Stimulated activated CD4-positive, alpha-beta T cell treated with anti-CD3 and anti-CD28 coated beads, Interleukin-15, amount 100 ng/mL, for 24 hours (primary cell): ENCODE data around the gene GABARAPL1.
"Not testable (repeated sequence)": the region's sequence is repeated elsewhere in the genome, so short reads cannot be mapped to it uniquely, and the experiment has no call there.

Source experiments
- DNase-seq: peaks from one replicate; pipeline ENCODE4 v3.0.0-alpha.2; 2020

GABARAPL1 gene

DNA sequence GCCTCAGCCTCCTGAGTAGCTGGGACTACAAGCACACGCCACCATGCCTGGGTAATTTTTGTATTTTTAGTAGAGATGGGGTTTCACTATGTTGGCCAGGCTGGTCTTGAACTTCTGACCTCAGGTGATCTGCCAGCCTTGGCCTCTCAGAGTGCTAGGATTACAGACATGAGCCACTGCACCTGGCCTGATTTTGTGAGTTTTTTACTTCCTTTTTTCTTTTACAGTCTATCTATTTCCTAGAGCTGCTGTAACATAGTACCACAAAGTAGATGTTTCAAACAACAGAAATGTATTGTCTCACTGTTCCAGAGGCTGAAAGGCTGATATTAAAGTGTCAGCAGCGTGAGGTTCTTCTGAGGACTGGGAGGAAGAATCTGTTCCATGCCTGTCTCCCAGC is 8.2 kb upstream of the GABARAPL1 start:
- not testable (repeated sequence) for DNase-seq

DNA sequence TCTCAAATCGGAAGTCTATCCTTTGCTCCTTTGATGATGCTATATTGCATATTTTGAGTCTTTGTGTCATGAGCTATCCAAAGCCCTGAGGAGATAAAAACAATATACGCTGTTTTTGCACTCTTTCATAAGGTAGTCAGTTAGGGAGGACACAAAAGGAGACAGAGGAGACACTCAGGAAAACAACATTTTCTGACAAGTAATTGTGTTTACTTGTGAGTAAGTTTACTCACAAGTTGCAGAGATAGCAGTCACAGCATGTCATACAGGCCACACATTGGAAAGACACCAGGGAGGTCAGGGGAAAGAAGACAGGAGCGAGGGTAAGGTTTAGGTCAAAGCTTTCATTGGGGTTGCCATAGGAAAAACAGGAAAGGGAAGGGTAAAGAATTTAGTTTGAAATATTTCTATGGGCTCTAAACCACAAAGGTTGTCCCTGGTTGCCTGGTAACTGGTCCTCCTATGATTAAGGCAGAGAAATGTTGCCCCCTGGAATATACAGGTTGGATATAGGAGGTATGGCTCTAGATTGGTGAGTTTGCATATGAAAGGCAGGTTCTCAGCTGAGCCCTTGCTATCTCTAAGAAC is 7.4 kb upstream of the GABARAPL1 start:
- DNase-seq = no peak

- no peak for DNase-seq
Observed at GRCh38 chr12:10207136-10207535, 5.5 kb upstream of the GABARAPL1 start.

GRCh38 chr12:10210225-10210624 is 2.5 kb upstream of the GABARAPL1 start:
- no peak for DNase-seq

GRCh38 chr12:10211101-10211939 is 1.4 kb upstream of the GABARAPL1 start:
- no peak for DNase-seq

- DNase-seq = peak; percentile 89
Observed at GRCh38 chr12:10211940-10212738, 538 bp upstream of the GABARAPL1 start.

GRCh38 chr12:10213168-10214135 is 775 bp downstream of the GABARAPL1 start:
- DNase-seq = peak; percentile 81

- no peak for DNase-seq
Observed at GRCh38 chr12:10214136-10214894, 1.6 kb downstream of the GABARAPL1 start.

GRCh38 chr12:10214895-10215267 is 2.2 kb downstream of the GABARAPL1 start:
- no peak for DNase-seq

DNA sequence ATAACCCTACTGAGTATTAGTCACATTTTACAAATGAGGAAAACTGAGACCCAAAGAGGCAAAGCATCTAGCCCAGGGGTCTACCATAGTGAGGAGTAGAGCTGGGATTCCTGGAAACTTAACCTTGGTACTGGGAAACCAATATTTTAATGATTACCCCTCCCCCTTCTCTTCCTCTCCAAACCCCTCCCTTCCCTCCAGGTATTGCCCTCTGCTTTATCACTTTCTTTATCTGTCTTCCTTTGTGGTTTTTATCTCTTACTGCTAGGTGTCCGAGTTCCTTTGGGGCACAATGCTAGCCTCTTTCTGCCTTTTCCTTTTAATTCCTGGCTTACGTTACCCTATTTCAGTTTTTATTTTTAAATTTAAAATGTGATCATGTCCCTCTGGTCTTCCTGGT is 2.8 kb downstream of the GABARAPL1 start:
- DNase-seq = no peak

- peak; percentile 8 for DNase-seq
Observed at GRCh38 chr12:10215946-10216345, 3.3 kb downstream of the GABARAPL1 start.

DNA sequence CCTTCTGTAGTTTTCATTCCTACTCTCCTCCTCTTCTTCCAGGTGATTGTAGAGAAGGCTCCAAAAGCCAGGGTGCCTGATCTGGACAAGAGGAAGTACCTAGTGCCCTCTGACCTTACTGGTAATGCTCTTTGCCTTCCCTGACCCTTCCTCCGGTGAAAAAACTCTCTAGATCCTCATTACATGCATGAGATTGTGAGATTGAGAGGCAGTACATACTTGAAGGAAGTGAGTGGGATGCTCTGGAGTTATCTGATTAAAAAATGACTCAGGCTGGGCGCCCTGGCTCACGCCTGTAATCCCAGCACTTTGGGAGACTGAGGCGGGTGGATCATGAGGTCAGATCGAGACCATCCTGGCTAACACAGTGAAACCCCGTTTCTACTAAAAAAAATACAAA is 5.3 kb downstream of the GABARAPL1 start:
- DNase-seq = no peak

DNA sequence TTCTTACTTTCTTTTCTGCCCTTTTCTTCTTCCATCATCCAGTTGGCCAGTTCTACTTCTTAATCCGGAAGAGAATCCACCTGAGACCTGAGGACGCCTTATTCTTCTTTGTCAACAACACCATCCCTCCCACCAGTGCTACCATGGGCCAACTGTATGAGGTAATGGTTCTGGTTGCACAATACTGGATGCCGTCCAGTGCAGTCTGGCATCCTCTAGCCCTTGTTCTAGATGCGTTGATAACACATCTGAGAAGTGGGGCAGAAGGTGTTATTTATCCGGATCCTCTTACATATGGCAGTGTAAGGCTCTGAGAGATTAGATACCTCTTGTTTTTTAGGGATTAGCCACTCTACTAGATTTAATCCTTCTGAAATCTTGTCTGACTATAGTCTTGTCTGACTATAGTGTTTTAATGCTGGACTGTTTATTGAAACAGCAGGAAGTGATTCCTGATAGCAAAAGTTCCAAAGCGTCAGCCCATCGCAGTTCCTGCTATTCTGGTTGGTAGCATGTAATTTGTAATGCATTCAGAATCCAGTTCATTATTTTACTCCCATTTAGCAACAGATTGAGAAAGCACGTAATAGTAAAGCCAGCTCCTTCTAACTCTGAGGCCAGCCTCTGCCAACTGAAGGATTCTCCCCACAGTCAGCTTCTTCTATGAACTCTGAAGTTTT is 7.9 kb downstream of the GABARAPL1 start:
- no peak for DNase-seq

- DNase-seq = no peak
Observed at GRCh38 chr12:10221846-10222245, 9.2 kb downstream of the GABARAPL1 start.

DNA sequence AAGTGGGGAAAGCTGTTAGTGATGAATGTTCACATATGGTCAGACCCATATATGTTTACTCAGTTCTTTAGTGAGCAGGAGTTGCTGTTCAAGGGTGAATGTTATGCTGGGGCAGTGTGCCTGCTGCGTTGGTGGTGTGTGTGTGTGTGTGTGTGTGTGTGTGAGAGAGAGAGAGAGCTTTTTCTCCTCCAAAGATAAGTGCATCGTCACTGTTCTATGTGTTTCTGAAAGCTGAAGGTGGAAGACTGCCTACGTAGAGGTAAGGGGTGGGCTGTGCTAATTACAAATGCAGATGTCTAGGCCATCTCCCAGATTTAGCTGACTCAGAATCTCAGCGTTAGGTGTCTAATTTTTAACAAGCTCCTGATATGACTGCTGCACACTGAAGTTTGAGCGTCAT is 10.5 kb downstream of the GABARAPL1 start:
- no peak for DNase-seq

- DNase-seq = not testable (repeated sequence)
Observed at GRCh38 chr12:10225426-10225825, 12.7 kb downstream of the GABARAPL1 start.

- DNase-seq = no peak
Observed at GRCh38 chr12:10226086-10226485, 13.4 kb downstream of the GABARAPL1 start.

DNA sequence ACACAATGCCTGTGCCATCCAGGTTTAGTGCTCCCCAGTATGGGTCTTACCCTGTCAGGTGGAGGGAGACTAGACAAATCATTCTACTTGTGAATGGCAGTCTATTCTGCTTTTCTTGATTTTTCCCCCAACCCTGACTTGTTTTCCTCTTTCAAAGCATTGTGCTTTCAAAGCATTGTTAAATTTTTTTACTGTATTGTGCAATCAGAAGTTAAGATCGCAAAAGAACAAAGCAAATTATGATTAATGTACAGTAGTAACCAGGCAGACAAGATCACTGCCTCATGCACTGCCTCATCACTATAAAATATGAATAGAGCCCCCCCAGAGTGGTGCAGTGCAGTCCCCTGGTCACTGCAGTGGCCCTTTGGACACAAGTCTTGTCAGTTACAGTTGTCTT is 14.1 kb downstream of the GABARAPL1 start:
- DNase-seq = no peak

DNA sequence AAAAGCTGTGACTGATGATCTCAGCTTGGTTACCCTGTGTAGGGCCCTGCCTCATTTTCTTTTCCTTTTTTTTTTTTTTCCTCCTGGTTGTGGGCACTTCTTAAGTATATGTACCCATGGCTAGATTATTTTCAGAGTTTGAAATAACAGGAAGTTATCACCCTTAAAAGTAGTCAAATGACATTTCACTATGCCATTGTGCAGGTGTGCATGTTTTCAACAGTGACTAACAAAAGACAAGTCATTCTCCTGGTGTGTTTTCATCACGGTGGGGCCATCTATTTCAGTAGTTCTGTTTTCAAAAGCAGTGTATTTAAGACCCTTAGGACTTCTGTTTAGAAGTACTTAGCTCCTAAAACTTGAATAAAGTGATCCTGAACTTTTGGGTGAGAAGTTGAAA is 15.0 kb downstream of the GABARAPL1 start:
- DNase-seq = no peak

GRCh38 chr12:10234562-10234961 is 21.9 kb downstream of the GABARAPL1 start:
- no peak for DNase-seq
